HG03460 (cell line): Measurements from ENCODE around the gene TPD52L1.

Experiments
- ATAC-seq: cut with Tn5 transposase; IDR thresholded peaks from one replicate; pipeline ENCODE4 v1.9.1; 2021; ENCODE audit not compliant: unreplicated experiment

The TPD52L1 gene

GRCh38 chr6:125302840-125303511 is 149.4 kb downstream of the TPD52L1 start:
- ATAC-seq = no peak

- ATAC-seq = no peak
Observed at GRCh38 chr6:125303512-125303854, 149.9 kb downstream of the TPD52L1 start.

- ATAC-seq = no peak
Observed at GRCh38 chr6:125304970-125305660, 151.5 kb downstream of the TPD52L1 start.

GRCh38 chr6:125306756-125307149 is 153.2 kb downstream of the TPD52L1 start:
- no peak for ATAC-seq

- ATAC-seq = no peak
Observed at GRCh38 chr6:125307150-125307838, 153.7 kb downstream of the TPD52L1 start.

GRCh38 chr6:125307964-125308615 is 154.5 kb downstream of the TPD52L1 start:
- ATAC-seq = no peak

- peak; percentile 73 for ATAC-seq
Observed at GRCh38 chr6:125310994-125311649, 157.5 kb downstream of the TPD52L1 start.

- no peak for ATAC-seq
Observed at GRCh38 chr6:125312478-125312877, 158.9 kb downstream of the TPD52L1 start.

- ATAC-seq = no peak
Observed at GRCh38 chr6:125312950-125313349, 159.4 kb downstream of the TPD52L1 start.
